WTC11 (cell line): Measurements from ENCODE around the gene SLC30A3. TPM values are rescaled to one million over a fixed set of nuclear protein-coding genes. Genes with fewer than 3 reads are reported as not detected.

Source experiments
- ATAC-seq: fragments of 200-7000 bp; cut with Tn5 transposase; 2 replicates; pipeline ENCODE4 v1.10.0; 2021; ENCODE audit warnings: mild to moderate bottlenecking, moderate library complexity
- CTCF ChIA-PET: fragments of 300-600 bp; sonication (Branson Sonifier 250); formaldehyde crosslinking; loops from one replicate; lab custom pipeline; 2021; ENCODE audit warnings: antibody characterized with exemption; lab: Charles Lee
- POLR2A ChIA-PET: fragments of 350-600 bp; sonication (Branson Sonifier 250); formaldehyde crosslinking; loops from one replicate; lab custom pipeline; 2021; ENCODE audit warnings: antibody characterized with exemption; lab: Charles Lee
- DNase-seq: peaks from one replicate; pipeline ENCODE4 v3.0.0; 2021; ENCODE audit warnings: low spot score
- H3K27ac Mint-ChIP-seq: 2 replicates; pipeline ENCODE4 v1.8.0; 2021; ENCODE audit warnings: mixed read lengths
- H3K27me3 Mint-ChIP-seq: 2 replicates; pipeline ENCODE4 v1.8.0; 2021; ENCODE audit warnings: low read depth, mild to moderate bottlenecking, moderate library complexity, mixed read lengths
- H3K36me3 Mint-ChIP-seq: 2 replicates; pipeline ENCODE4 v1.8.0; 2021; ENCODE audit warnings: mixed read lengths
- H3K4me1 Mint-ChIP-seq: 2 replicates; pipeline ENCODE4 v1.8.0; 2022; ENCODE audit warnings: mixed read lengths
- H3K4me3 Mint-ChIP-seq: 2 replicates; pipeline ENCODE4 v1.8.0; 2021; ENCODE audit warnings: mild to moderate bottlenecking, moderate library complexity, mixed read lengths
- H3K9me3 Mint-ChIP-seq: 2 replicates; pipeline ENCODE4 v1.8.0; 2021; ENCODE audit warnings: mixed read lengths
- ARID4B ChIP-seq: sonication (generic); formaldehyde crosslinking; IDR thresholded peaks from 2 replicates; pipeline ENCODE4 v1.8.0; 2023; ENCODE audit warnings: missing genetic modification reagents, mild to moderate bottlenecking, borderline replicate concordance
- ATF3 ChIP-seq: sonication (generic); formaldehyde crosslinking; conservative IDR thresholded peaks from 2 replicates; pipeline ENCODE4 v1.8.1; 2022; ENCODE audit warnings: mild to moderate bottlenecking, missing genetic modification reagents
- CREB1 ChIP-seq: sonication (generic); formaldehyde crosslinking; IDR thresholded peaks from 2 replicates; pipeline ENCODE4 v1.8.0; 2023; ENCODE audit warnings: mild to moderate bottlenecking, missing genetic modification reagents
- CREM ChIP-seq: sonication (generic); formaldehyde crosslinking; IDR thresholded peaks from 2 replicates; pipeline ENCODE4 v1.8.1; 2022; ENCODE audit warnings: mild to moderate bottlenecking, missing genetic modification reagents, moderate library complexity
- E2F5 ChIP-seq: sonication (generic); formaldehyde crosslinking; IDR thresholded peaks from 2 replicates; pipeline ENCODE4 v1.8.1; 2022; ENCODE audit warnings: mild to moderate bottlenecking, moderate library complexity, missing genetic modification reagents
- ESRRA ChIP-seq: sonication (generic); formaldehyde crosslinking; IDR thresholded peaks from 2 replicates; pipeline ENCODE4 v1.8.1; 2022; ENCODE audit warnings: mild to moderate bottlenecking, missing genetic modification reagents, borderline replicate concordance
- ETV6 ChIP-seq: sonication (generic); formaldehyde crosslinking; IDR thresholded peaks from 2 replicates; pipeline ENCODE4 v1.8.1; 2022; ENCODE audit warnings: mild to moderate bottlenecking, missing genetic modification reagents
- FOXP4 ChIP-seq: sonication (generic); formaldehyde crosslinking; IDR thresholded peaks from 2 replicates; pipeline ENCODE4 v1.8.0; 2022; ENCODE audit warnings: mild to moderate bottlenecking, missing genetic modification reagents
- GRHL2 ChIP-seq: fragments of 250-450 bp; sonication (Bioruptor Pico); IDR thresholded peaks from 2 replicates; pipeline ENCODE4 v1.8.0; 2022; ENCODE audit warnings: mild to moderate bottlenecking, moderate library complexity; ENCODE audit not compliant: insufficient replicate concordance, severe bottlenecking
- MYBL2 ChIP-seq: sonication (generic); formaldehyde crosslinking; IDR thresholded peaks from 2 replicates; pipeline ENCODE4 v1.8.1; 2023; ENCODE audit warnings: mild to moderate bottlenecking, moderate library complexity, missing genetic modification reagents
- NFE2L1 ChIP-seq: sonication (generic); formaldehyde crosslinking; IDR thresholded peaks from 2 replicates; pipeline ENCODE4 v1.8.1; 2023; ENCODE audit warnings: missing genetic modification reagents
- NR3C1 ChIP-seq: sonication (generic); formaldehyde crosslinking; conservative IDR thresholded peaks from 2 replicates; pipeline ENCODE4 v1.8.1; 2023; ENCODE audit warnings: low read depth, mild to moderate bottlenecking, missing genetic modification reagents
- PRDM15 ChIP-seq: sonication (generic); formaldehyde crosslinking; IDR thresholded peaks from 2 replicates; pipeline ENCODE4 v1.8.0; 2022; ENCODE audit warnings: missing genetic modification reagents
- PREB ChIP-seq: sonication (generic); formaldehyde crosslinking; IDR thresholded peaks from 2 replicates; pipeline ENCODE4 v1.8.1; 2022; ENCODE audit warnings: mild to moderate bottlenecking, missing genetic modification reagents, moderate library complexity, borderline replicate concordance
- TCF7 ChIP-seq: sonication (generic); formaldehyde crosslinking; IDR thresholded peaks from 2 replicates; pipeline ENCODE4 v1.8.0; 2022; ENCODE audit warnings: mild to moderate bottlenecking, low read depth, missing genetic modification reagents, moderate library complexity
- TEAD1 ChIP-seq: sonication (generic); formaldehyde crosslinking; IDR thresholded peaks from 2 replicates; pipeline ENCODE4 v1.8.0; 2022; ENCODE audit warnings: mild to moderate bottlenecking, missing genetic modification reagents
- TP53 ChIP-seq: sonication (generic); formaldehyde crosslinking; IDR thresholded peaks from 2 replicates; pipeline ENCODE4 v1.8.1; 2023; ENCODE audit warnings: mild to moderate bottlenecking, missing genetic modification reagents
- USF1 ChIP-seq: sonication (generic); formaldehyde crosslinking; IDR thresholded peaks from 2 replicates; pipeline ENCODE4 v1.8.0; 2022; ENCODE audit warnings: mild to moderate bottlenecking, missing genetic modification reagents
- ZNF121 ChIP-seq: sonication (generic); formaldehyde crosslinking; IDR thresholded peaks from 2 replicates; pipeline ENCODE4 v1.8.0; 2023; ENCODE audit warnings: missing genetic modification reagents
- ZNF138 ChIP-seq: sonication (generic); formaldehyde crosslinking; conservative IDR thresholded peaks from 2 replicates; pipeline ENCODE4 v1.8.1; 2022; ENCODE audit warnings: mild to moderate bottlenecking, moderate library complexity, missing genetic modification reagents
- ZNF219 ChIP-seq: sonication (generic); formaldehyde crosslinking; IDR thresholded peaks from 2 replicates; pipeline ENCODE4 v1.8.0; 2023; ENCODE audit warnings: missing genetic modification reagents, mild to moderate bottlenecking, borderline replicate concordance
- total RNA-seq: library from RNA; stranded (reverse); gene quantifications from 3 replicates; pipeline ENCODE4 v1.2.3, GENCODE V29; 2021

SLC30A3 gene
- total RNA-seq, 1 experiment from 2014 or later = 8.9 TPM

- POLR2A ChIA-PET = interaction anchor here (0.8 to 1.2 kb wide), 3 partner anchors 14 to 185 kb away, joined by 3 to 4 read pairs (median 4); partner anchors contain the start of genes GTF3C2 and MPV17
- no peaks in the 10 kb centered on the region for H3K9me3 Mint-ChIP-seq
- TF ChIP-seq ETV6 (CRISPR knock-in tag) = peak; percentile 76; the same call in 1 of the 2 replicates
- peak; percentile 71; the same call in 1 of the 2 replicates for TF ChIP-seq USF1 (CRISPR knock-in tag)
- TF ChIP-seq FOXP4 = peak; percentile 83; the same call in 1 of the 2 replicates
- peak; percentile 88 for TF ChIP-seq ESRRA
- TF ChIP-seq ZNF138 (CRISPR knock-in tag) = no peak
- TF ChIP-seq NR3C1 (CRISPR knock-in tag) = no peak
- TF ChIP-seq TCF7 = 0 out of 2 replicates have a peak, but pooled peaks have one; percentile 61
- TF ChIP-seq ATF3 (CRISPR knock-in tag) = 0 out of 2 replicates have a peak, but pooled peaks have one; percentile 48
- peak; percentile 55; the same call in 1 of the 2 replicates for TF ChIP-seq CREM (CRISPR knock-in tag)
- no peak for TF ChIP-seq PRDM15 (CRISPR knock-in tag)
- peak; percentile 78; the same call in 1 of the 2 replicates for TF ChIP-seq MYBL2 (CRISPR knock-in tag)
- TF ChIP-seq GRHL2 = no peak
- peak; percentile 65; the same call in 1 of the 2 replicates for TF ChIP-seq PREB (CRISPR knock-in tag)
- peak; percentile 84 for TF ChIP-seq NFE2L1 (CRISPR knock-in tag)
- TF ChIP-seq CREB1 (CRISPR knock-in tag) = peak; percentile 79; the same call in 1 of the 2 replicates
- TF ChIP-seq TP53 = 0 out of 2 replicates have a peak, but pooled peaks have one; percentile 65
- TF ChIP-seq E2F5 (CRISPR knock-in tag) = 0 out of 2 replicates have a peak, but pooled peaks have one; percentile 43
- peak; percentile 54; the same call in 1 of the 2 replicates for TF ChIP-seq ZNF219
- no peak for TF ChIP-seq ZNF121
- TF ChIP-seq ARID4B (CRISPR knock-in tag) = peak; percentile 86; the same call in 1 of the 2 replicates
- TF ChIP-seq TEAD1 (CRISPR knock-in tag) = peak; percentile 86; the same call in 1 of the 2 replicates
These were observed 45.6 kb upstream of the SLC30A3 start, which contains the start of gene UCN for GRCh38 chr2:27308359-27308881. Gene UCN, minus strand, starts transcription at chr2:27308445. Its CDS starts 550 bp downstream, at chr2:27307895.

More at GRCh38 chr2:27308359-27308881, 45.6 kb upstream of the SLC30A3 start, which contains the start of gene UCN:
- CTCF ChIA-PET = interaction anchor here (0.7 to 1.8 kb wide), 9 partner anchors 12 to 139 kb away, joined by 3 to 13 read pairs (median 6); partner anchors contain the start of genes MPV17, SLC30A3 and TRIM54
- ATAC-seq = peak; percentile 67
- H3K36me3 Mint-ChIP-seq = peaks cover 6% of the 10 kb centered on the region
- H3K27me3 Mint-ChIP-seq = peaks cover 53% of the 10 kb centered on the region
- H3K4me1 Mint-ChIP-seq = peaks cover 3% of the 10 kb centered on the region; the same call in 1 of the 2 replicates
- peak within 1 kb of the TSS; percentile 62 for H3K4me3 Mint-ChIP-seq
- DNase-seq = peak; percentile 79
- no peak within 1 kb of the TSS for H3K27ac Mint-ChIP-seq
